H1 (cell line): ENCODE measurements around the gene AMZ1. TPM values are rescaled to one million over a fixed set of nuclear protein-coding genes. Genes with fewer than 3 reads are reported as not detected.

Source experiments
- CTCF ChIA-PET: fragments of 300-600 bp; sonication (Branson Sonifier 250); formaldehyde crosslinking; loops from one replicate; lab custom pipeline; 2021; ENCODE audit not compliant: partially characterized antibody; lab: Charles Lee
- POLR2A ChIA-PET: fragments of 300-600 bp; sonication (Branson Sonifier 250); formaldehyde crosslinking; loops from one replicate; lab custom pipeline; 2021; ENCODE audit warnings: inconsistent platforms; ENCODE audit not compliant: partially characterized antibody; lab: Charles Lee
- DNase-seq, 2 experiments: peaks; one replicate each; pipeline versions ENCODE4 v3.0.0 to v3.0.0-alpha.2; 2010 to 2022; ENCODE audit warnings: low spot score in 2 of 2, low read depth in 1 of 2, mixed read lengths in 1 of 2
- FAIRE-seq: peaks from 2 replicates; lab custom pipeline; 2011; peaks lifted over from hg19 to GRCh38; lab: Jason Lieb, UNC
- H2AFZ ChIP-seq: 2 replicates; pipeline ENCODE4 v1.8.1; 2012; ENCODE audit warnings: low read length, inconsistent platforms
- H2AK5ac ChIP-seq: 2 replicates; pipeline ENCODE4 v1.6.1; 2013; ENCODE audit warnings: low read depth, low read length
- H2BK120ac ChIP-seq: replicated peaks from 2 replicates; pipeline ENCODE3; 2013; ENCODE audit warnings: low read depth, low read length, inconsistent platforms
- H2BK12ac ChIP-seq: 2 replicates; pipeline ENCODE4 v1.6.1; 2013; ENCODE audit warnings: low read depth, low read length
- H2BK15ac ChIP-seq: 2 replicates; pipeline ENCODE4 v1.6.1; 2013; ENCODE audit warnings: low read length
- H2BK20ac ChIP-seq: 2 replicates; pipeline ENCODE4 v1.6.1; 2013; ENCODE audit warnings: low read length
- H2BK5ac ChIP-seq: 2 replicates; pipeline ENCODE4 v1.6.1; 2013; ENCODE audit warnings: low read depth, low read length
- H3K14ac ChIP-seq: 2 replicates; pipeline ENCODE4 v1.6.1; 2013; ENCODE audit warnings: inconsistent platforms; ENCODE audit not compliant: insufficient read length
- H3K18ac ChIP-seq: 2 replicates; pipeline ENCODE4 v1.6.1; 2013; ENCODE audit warnings: low read length; ENCODE audit errors: extremely low read depth
- H3K23ac ChIP-seq: 2 replicates; pipeline ENCODE4 v1.6.1; 2013; ENCODE audit warnings: inconsistent platforms; ENCODE audit not compliant: insufficient read length
- H3K23me2 ChIP-seq: 2 replicates; pipeline ENCODE4 v1.6.1; 2013; ENCODE audit warnings: low read depth, low read length
- H3K27ac ChIP-seq: 2 replicates; pipeline ENCODE4 v1.6.1; 2011; ENCODE audit warnings: low read depth, low read length, inconsistent platforms
- H3K27me3 ChIP-seq, 4 experiments: replicated peaks in 1 of 4; 1 replicate in 1 of 4; 2 replicates in 3 of 4; pipeline versions ENCODE4 v1.6.1 to v1.8.1; 2011 to 2013; ENCODE audit warnings: low read length in 3 of 4, mild to moderate bottlenecking in 3 of 4, inconsistent platforms in 2 of 4, mixed read lengths in 2 of 4, moderate library complexity in 1 of 4; ENCODE audit not compliant: control insufficient read depth in 3 of 4, insufficient read depth in 3 of 4; ENCODE audit errors: extremely low read depth in 1 of 4
- H3K36me3 ChIP-seq, 4 experiments: 2 replicates each; pipeline versions ENCODE4 v1.6.1 to v1.8.1; 2011 to 2013; ENCODE audit warnings: mild to moderate bottlenecking in 4 of 4, low read length in 3 of 4, moderate library complexity in 2 of 4, control low read depth in 1 of 4, inconsistent platforms in 1 of 4; ENCODE audit not compliant: insufficient read depth in 4 of 4, control insufficient read depth in 2 of 4
- H3K4ac ChIP-seq: replicated peaks from 2 replicates; pipeline ENCODE3; 2013; ENCODE audit warnings: low read length, low read depth, mixed read lengths, inconsistent platforms; ENCODE audit not compliant: insufficient read length
- H3K4me1 ChIP-seq, 4 experiments: replicated peaks in 1 of 4; 1 replicate in 1 of 4; 2 replicates in 3 of 4; pipeline versions ENCODE4 v1.6.1 to v1.8.1; 2011 to 2013; ENCODE audit warnings: low read length in 3 of 4, inconsistent platforms in 2 of 4, mixed read lengths in 1 of 4; ENCODE audit not compliant: insufficient read depth in 4 of 4, control insufficient read depth in 3 of 4
- H3K4me2 ChIP-seq, 2 experiments: 2 replicates each; pipeline versions ENCODE4 v1.6.1 to v1.8.1; 2011 to 2013; ENCODE audit warnings: low read depth in 2 of 2, low read length in 2 of 2, control low read depth in 1 of 2, inconsistent platforms in 1 of 2, mild to moderate bottlenecking in 1 of 2; ENCODE audit not compliant: insufficient read depth in 1 of 2
- H3K4me3 ChIP-seq, 4 experiments: fragments of 200-600, 300-600 bp in 1 of 4; sonication (generic), shearing (Covaris generic), sonication (Bioruptor Twin) in 1 of 4; 2 replicates each; pipeline versions ENCODE4 v1.5.1 to v1.8.1; 2011 to 2016; ENCODE audit warnings: low read length in 4 of 4, low read depth in 3 of 4, control low read depth in 2 of 4, inconsistent platforms in 2 of 4, mild to moderate bottlenecking in 2 of 4, mixed read lengths in 1 of 4, moderate library complexity in 1 of 4; ENCODE audit not compliant: insufficient read depth in 2 of 4; ENCODE audit errors: extremely low read depth in 1 of 4
- H3K56ac ChIP-seq: replicated peaks from 2 replicates; pipeline ENCODE3; 2013; ENCODE audit warnings: low read depth, mild to moderate bottlenecking, mixed read lengths, low read length, inconsistent platforms; ENCODE audit not compliant: insufficient read length
- H3K79me1 ChIP-seq: 2 replicates; pipeline ENCODE4 v1.6.1; 2013; ENCODE audit warnings: low read depth, low read length, control low read depth
- H3K79me2 ChIP-seq, 2 experiments: 2 replicates each; pipeline versions ENCODE4 v1.6.1 to v1.8.1; 2012 to 2013; ENCODE audit warnings: low read length in 2 of 2, mild to moderate bottlenecking in 2 of 2, inconsistent platforms in 1 of 2; ENCODE audit not compliant: insufficient read depth in 2 of 2, control insufficient read depth in 1 of 2
- H3K9ac ChIP-seq, 4 experiments: replicated peaks in 1 of 4; 1 replicate in 1 of 4; 2 replicates in 3 of 4; pipeline versions ENCODE4 v1.6.1 to v1.8.1; 2011 to 2013; ENCODE audit warnings: low read depth in 3 of 4, low read length in 3 of 4, control low read depth in 2 of 4, mild to moderate bottlenecking in 2 of 4, moderate library complexity in 2 of 4, inconsistent platforms in 1 of 4; ENCODE audit errors: extremely low read depth in 1 of 4
- H3K9me3 ChIP-seq, 2 experiments: 2 replicates each; pipeline versions ENCODE4 v1.6.1 to v1.8.1; 2012 to 2013; ENCODE audit warnings: mild to moderate bottlenecking in 2 of 2, moderate library complexity in 2 of 2, control low read depth in 1 of 2, inconsistent platforms in 1 of 2, low read depth in 1 of 2, low read length in 1 of 2, mixed read lengths in 1 of 2; ENCODE audit not compliant: insufficient read depth in 2 of 2
- H4K20me1 ChIP-seq, 2 experiments: replicated peaks in 1 of 2; 2 replicates each; pipeline versions ENCODE3 to v1.8.1; 2011 to 2013; ENCODE audit warnings: inconsistent platforms in 2 of 2, low read length in 2 of 2, mild to moderate bottlenecking in 1 of 2; ENCODE audit not compliant: insufficient read depth in 2 of 2, control insufficient read depth in 1 of 2
- H4K5ac ChIP-seq: 2 replicates; pipeline ENCODE4 v1.6.1; 2013; ENCODE audit warnings: low read length, low read depth, mixed read lengths, inconsistent platforms; ENCODE audit not compliant: insufficient read length
- H4K8ac ChIP-seq: 2 replicates; pipeline ENCODE4 v1.8.0; 2013; ENCODE audit warnings: mild to moderate bottlenecking, moderate library complexity, low read length, inconsistent platforms; ENCODE audit not compliant: insufficient read depth; ENCODE audit errors: extremely low read depth
- H4K91ac ChIP-seq: replicated peaks from 2 replicates; pipeline ENCODE3; 2013; ENCODE audit warnings: low read length, mixed read lengths, inconsistent platforms; ENCODE audit not compliant: insufficient read length
- CTCF ChIP-seq, 3 experiments: IDR thresholded peaks; 1 replicate in 2 of 3; 2 replicates in 1 of 3; pipeline versions ENCODE4 v1.5.1 to v1.6.1; 2011; ENCODE audit warnings: low read length in 3 of 3, mild to moderate bottlenecking in 3 of 3, inconsistent platforms in 2 of 3, low read depth in 1 of 3, moderate library complexity in 1 of 3; ENCODE audit not compliant: insufficient read depth in 1 of 3; ENCODE audit errors: control extremely low read depth in 1 of 3
- KDM1A ChIP-seq: fragments of 200-600, 300-600 bp; sonication (generic); IDR thresholded peaks from 2 replicates; pipeline ENCODE4 v1.7.1; 2016; ENCODE audit warnings: mild to moderate bottlenecking, low read length, borderline replicate concordance
- SP2 ChIP-seq: IDR thresholded peaks from 2 replicates; pipeline ENCODE4 v1.6.1; 2012; ENCODE audit warnings: mild to moderate bottlenecking, low read length, inconsistent platforms
- TEAD4 ChIP-seq: IDR thresholded peaks from 2 replicates; pipeline ENCODE4 v1.6.1; 2012; ENCODE audit warnings: low read depth, low read length, inconsistent platforms, mixed read lengths
- WGBS, 2 experiments: shearing (Covaris generic) in 1 of 2; methylation state at CpG; one replicate each; pipeline versions ENCODE4 v1.1.6 to v1.1.7; 2013 to 2015; ENCODE audit warnings: low lambda C conversion rate in 2 of 2, mixed read lengths in 2 of 2, inconsistent platforms in 1 of 2, low coverage in 1 of 2, missing lambda C conversion rate in 1 of 2; ENCODE audit not compliant: insufficient replicate concordance in 2 of 2, insufficient coverage in 1 of 2, insufficient read length in 1 of 2; ENCODE audit errors: extremely low coverage in 1 of 2, missing lambda C conversion rate in 1 of 2; 5-methylcytosine and 5-hydroxymethylcytosine counted together
- polyA plus RNA-seq, 7 experiments: library from polyadenylated mRNA; depleted of rRNA in 3 of 7; stranded (reverse) in 5 of 7; unstranded in 2 of 7; fragments of >200 nt in 5 of 7; fragments of 200-250 nt in 2 of 7; gene quantifications; 1 replicate in 5 of 7; 2 replicates in 1 of 7; 4 replicates in 1 of 7; pipeline versions ENCODE4 v1.2.1 to v1.2.3, GENCODE V29; 2011 to 2013; ENCODE audit warnings: missing spikeins in 2 of 7, mixed read lengths in 2 of 7
- total RNA-seq: library from RNA; stranded (reverse); fragmentation: NEBNext Ultra II Directional; extraction: Animal tissue kit (Norgen Biotek cat#: 25700); gene quantifications from 2 replicates; pipeline ENCODE4 v1.2.1, GENCODE V29; 2021

Gene AMZ1
- total and polyA plus RNA-seq, 2 of the 8 experiments (the other 6 are each of a cell fraction or from before 2014, with no cell fraction given) = 0.59 to 1.4 TPM

DNA sequence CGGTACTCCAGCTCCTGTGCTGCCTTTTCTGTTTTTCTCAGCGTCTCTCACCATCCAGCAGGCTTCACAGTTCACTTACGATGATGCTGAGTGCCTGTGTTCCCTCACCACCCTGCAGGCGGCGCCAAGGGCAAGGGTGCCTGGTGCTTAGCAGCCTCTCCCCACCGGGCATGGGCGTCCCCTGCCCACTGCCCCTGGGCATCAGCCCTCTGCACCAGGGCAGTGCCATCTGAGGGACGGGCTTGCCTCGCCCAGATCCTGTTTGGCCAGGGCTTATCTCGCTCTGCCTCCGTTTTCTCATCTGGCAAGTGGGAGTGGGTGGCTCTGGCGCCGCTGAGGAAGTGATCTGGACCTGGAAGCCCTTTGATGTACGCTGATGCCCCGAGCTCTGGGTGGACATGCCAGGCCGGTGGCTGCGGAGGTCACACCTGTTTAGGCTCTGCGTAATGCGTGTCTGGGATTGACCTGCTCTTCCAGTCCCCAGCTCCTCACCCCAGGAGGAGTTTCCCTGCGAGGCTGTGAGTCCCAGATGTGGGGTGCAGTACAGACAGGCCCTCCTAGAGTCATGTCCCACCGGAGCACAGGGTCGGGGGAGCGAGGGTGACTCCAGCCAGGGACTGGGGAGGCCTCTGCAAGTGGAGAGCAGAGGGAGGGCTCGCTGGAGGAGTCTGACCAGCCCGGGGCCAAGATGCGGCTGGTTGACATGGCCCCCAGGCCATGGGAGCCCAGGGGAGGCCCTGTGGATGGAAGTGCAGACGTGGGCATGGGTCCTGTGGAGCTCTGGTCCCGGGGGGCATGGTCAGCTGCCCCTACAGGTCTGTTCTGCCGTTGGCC, 44.4 kb upstream of the AMZ1 start:
- peaks cover 3 to 46% (median 39%) of the 10 kb centered on the region in 4 experiments for H3K4me1 ChIP-seq
- H4K20me1 ChIP-seq = peaks cover 21 to 47% of the 10 kb centered on the region in 2 experiments
- ChIA-PET POLR2A (interaction anchor here (0.6 to 6.8 kb wide), 10 partner anchors 8 to 119 kb away, joined by 3 to 52 read pairs (median 4); partner anchors contain the start of genes IQCE and TTYH3), CTCF (interaction anchor here (0.7 to 4.6 kb wide), 26 partner anchors 10 to 527 kb away, joined by 3 to 29 read pairs (median 4); no protein-coding TSS in a partner anchor)
- no peak overlapping the region for H4K5ac ChIP-seq
- H3K79me1 ChIP-seq = peaks cover 29% of the 10 kb centered on the region
- H3K27me3 ChIP-seq = no peaks in the 10 kb centered on the region
- H2BK12ac ChIP-seq = no peak overlapping the region
- no peak for FAIRE-seq
- no peaks in the 10 kb centered on the region; the same call in 1 of the 2 replicates for H3K23me2 ChIP-seq
- H2BK120ac ChIP-seq = no peak overlapping the region
- peaks cover 0 to 17% (median 7%) of the 10 kb centered on the region in 4 experiments; a peak in 5 of 8 replicates for H3K36me3 ChIP-seq
- no peak overlapping the region for H4K8ac ChIP-seq
- H3K4me3 ChIP-seq = no peak overlapping the region
- no peak overlapping the region for H3K14ac ChIP-seq
- H3K9ac ChIP-seq = no peak overlapping the region
- peak overlapping the region; percentile 85 for H4K91ac ChIP-seq
- no peak overlapping the region for H2AFZ ChIP-seq
- H3K23ac ChIP-seq = no peak overlapping the region
- H3K79me2 ChIP-seq = peaks cover 0 to 47% of the 10 kb centered on the region in 2 experiments; a peak in 2 of 4 replicates
- H3K56ac ChIP-seq = no peak overlapping the region
- no peak overlapping the region for H3K18ac ChIP-seq
- 94% methylated on average over 29 of the region's 29 CpGs; no CpG with 5 or more reads in 1 of the 2 experiments for WGBS, 2 experiments
- H3K4ac ChIP-seq = peak overlapping the region; percentile 69
- H2BK5ac ChIP-seq = peak overlapping the region; percentile 90; the same call in 1 of the 2 replicates
- H2AK5ac ChIP-seq = no peak overlapping the region
- H2BK15ac ChIP-seq = peak overlapping the region; percentile 61; the same call in 1 of the 2 replicates
- no peak overlapping the region for H3K27ac ChIP-seq
- H3K9me3 ChIP-seq = no peaks in the 10 kb centered on the region
- H3K4me2 ChIP-seq = no peak overlapping the region
- no peak overlapping the region for H2BK20ac ChIP-seq
- DNase-seq = no peak
- TF ChIP-seq TEAD4 (no peak), KDM1A (no peak), SP2 (no peak), CTCF (IDR thresholded peaks at IDR 0.05; ENCODE audit: control extremely low read depth in 1 of 3, insufficient read depth in 1 of 3, low read depth in 1 of 3, low read length in 3 of 3) (peak in 2 of 3 experiments; percentile 47 to 67; a peak in 3 of 4 replicates)
